ENCODE measurements around the gene FOXP4. TPM values are rescaled to one million over a fixed set of nuclear protein-coding genes. Genes with fewer than 3 reads are reported as not detected.
A peak's percentile ranks its signal among the peaks of the same experiment; 100 is the strongest.

FOXP4 gene
- total and polyA plus RNA-seq, 2 of the 13 experiments (the other 11 are each of a cell fraction or from before 2014, with no cell fraction given): 11.0 to 12.4 TPM

- TF ChIP-seq ARID5B (CRISPR knock-in tag; IDR thresholded peaks at IDR 0.05) (peak; percentile 97), ZNF800 (CRISPR knock-in tag; IDR thresholded peaks at IDR 0.05) (peak; percentile 91), KLF13 (CRISPR knock-in tag; IDR thresholded peaks at IDR 0.05) (no peak), ZBTB39 (CRISPR knock-in tag; IDR thresholded peaks at IDR 0.05) (0 out of 2 replicates have a peak, but pooled peaks have one; percentile 52), ZBTB34 (CRISPR knock-in tag; IDR thresholded peaks at IDR 0.05) (peak; percentile 93), BRD4 (CRISPR knock-in tag; IDR thresholded peaks at IDR 0.05) (0 out of 2 replicates have a peak, but pooled peaks have one; percentile 61), NFAT5 (CRISPR knock-in tag; IDR thresholded peaks at IDR 0.05) (no peak; the same call in 1 of the 2 replicates), FOSL1 (CRISPR knock-in tag; IDR thresholded peaks at IDR 0.05; ENCODE audit: borderline replicate concordance) (peak; percentile 35; the same call in 1 of the 2 replicates), ZNF414 (CRISPR knock-in tag; IDR thresholded peaks at IDR 0.05) (peak; percentile 84; the same call in 1 of the 2 replicates), EHMT2 (IDR thresholded peaks at IDR 0.05; ENCODE audit: borderline replicate concordance, low read depth, low read length) (no peak), HDAC2 (CRISPR knock-in tag; IDR thresholded peaks at IDR 0.05) (peak; percentile 99)
Observed at GRCh38 chr6:41568585-41569384, 22.6 kb downstream of the FOXP4 start (continued).

Measured in HepG2 (cell line).